Measurements from ENCODE around the gene MAGI2.

The MAGI2 gene

DNA sequence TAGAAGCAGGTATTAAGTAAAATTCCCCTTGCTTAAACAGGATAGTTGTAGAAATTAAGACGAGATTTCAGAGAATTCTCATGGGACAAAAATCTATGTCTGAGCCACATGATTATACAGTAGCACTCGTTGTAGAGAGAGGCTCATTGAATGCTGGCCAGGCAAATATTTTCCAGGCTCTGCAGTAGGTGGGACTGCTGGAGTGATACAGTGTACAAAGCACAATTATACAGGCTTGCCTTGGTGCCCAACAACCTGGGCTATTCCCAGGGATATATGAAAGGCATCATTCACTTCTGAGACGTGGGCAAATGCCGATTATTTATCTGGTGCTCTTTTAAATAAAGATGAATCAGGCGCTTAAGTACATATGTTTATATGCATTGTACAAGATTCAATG lies 1274.3 kb downstream of the MAGI2 start:
- DNase-seq (ENCODE audit: insufficient read length, low spot score), result no peak
- TF ChIP-seq, protein P1, sequence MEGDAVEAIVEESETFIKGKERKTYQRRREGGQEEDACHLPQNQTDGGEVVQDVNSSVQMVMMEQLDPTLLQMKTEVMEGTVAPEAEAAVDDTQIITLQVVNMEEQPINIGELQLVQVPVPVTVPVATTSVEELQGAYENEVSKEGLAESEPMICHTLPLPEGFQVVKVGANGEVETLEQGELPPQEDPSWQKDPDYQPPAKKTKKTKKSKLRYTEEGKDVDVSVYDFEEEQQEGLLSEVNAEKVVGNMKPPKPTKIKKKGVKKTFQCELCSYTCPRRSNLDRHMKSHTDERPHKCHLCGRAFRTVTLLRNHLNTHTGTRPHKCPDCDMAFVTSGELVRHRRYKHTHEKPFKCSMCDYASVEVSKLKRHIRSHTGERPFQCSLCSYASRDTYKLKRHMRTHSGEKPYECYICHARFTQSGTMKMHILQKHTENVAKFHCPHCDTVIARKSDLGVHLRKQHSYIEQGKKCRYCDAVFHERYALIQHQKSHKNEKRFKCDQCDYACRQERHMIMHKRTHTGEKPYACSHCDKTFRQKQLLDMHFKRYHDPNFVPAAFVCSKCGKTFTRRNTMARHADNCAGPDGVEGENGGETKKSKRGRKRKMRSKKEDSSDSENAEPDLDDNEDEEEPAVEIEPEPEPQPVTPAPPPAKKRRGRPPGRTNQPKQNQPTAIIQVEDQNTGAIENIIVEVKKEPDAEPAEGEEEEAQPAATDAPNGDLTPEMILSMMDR (IDR thresholded peaks at IDR 0.05; ENCODE audit: insufficient read depth, missing control alignments), result no peak
- FAIRE-seq, result no peak

DNA sequence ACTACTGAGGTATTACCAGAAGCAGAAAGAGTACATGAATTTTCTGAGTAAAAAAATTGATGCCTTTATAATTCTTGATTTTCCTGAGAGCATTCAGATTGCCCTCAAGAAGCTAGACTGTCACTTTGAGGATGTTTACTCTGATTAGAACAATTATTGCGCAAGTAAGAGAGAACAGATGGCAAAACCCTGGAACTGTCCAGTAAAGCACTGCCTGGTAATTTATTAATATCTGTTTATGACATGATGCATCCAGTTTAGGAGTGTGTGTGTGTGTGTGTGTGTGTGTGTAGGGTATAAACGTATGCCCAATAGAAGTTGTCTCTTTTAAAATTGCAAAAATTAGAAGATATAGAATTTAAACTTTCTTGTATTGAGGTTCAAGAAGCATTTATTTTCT lies 1275.1 kb downstream of the MAGI2 start:
- FAIRE-seq, result no peak

DNA sequence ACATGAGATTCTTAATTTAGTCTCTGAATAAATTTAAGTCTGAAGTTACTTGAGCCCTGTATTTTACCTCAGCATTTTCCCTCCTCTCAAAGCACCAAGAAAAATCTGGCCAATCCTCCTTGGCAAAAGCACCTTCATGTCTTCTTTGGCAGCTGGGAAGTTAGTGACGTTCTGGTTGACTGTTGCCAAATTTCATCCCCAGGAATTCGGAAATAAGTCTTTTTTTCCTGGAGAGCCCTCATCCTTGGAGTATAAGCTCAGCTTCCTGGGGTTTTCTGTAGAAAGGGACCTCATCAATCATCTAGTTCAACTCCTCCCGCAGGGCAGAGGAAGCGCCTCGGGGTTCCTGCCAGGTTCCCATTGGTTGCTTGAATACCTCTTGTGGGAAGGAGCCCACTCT lies 1277.3 kb downstream of the MAGI2 start:
- DNase-seq (ENCODE audit: insufficient read length, low spot score) (no peak), FAIRE-seq (no peak)
- TF ChIP-seq, protein P1 (IDR thresholded peaks at IDR 0.05; ENCODE audit: insufficient read depth, missing control alignments), result no peak

More for the DNA sequence above, 1275.1 kb downstream of the MAGI2 start:
- DNase-seq (ENCODE audit: insufficient read length, low spot score), result no peak
- TF ChIP-seq, protein P1 (IDR thresholded peaks at IDR 0.05; ENCODE audit: insufficient read depth, missing control alignments), result no peak

DNA sequence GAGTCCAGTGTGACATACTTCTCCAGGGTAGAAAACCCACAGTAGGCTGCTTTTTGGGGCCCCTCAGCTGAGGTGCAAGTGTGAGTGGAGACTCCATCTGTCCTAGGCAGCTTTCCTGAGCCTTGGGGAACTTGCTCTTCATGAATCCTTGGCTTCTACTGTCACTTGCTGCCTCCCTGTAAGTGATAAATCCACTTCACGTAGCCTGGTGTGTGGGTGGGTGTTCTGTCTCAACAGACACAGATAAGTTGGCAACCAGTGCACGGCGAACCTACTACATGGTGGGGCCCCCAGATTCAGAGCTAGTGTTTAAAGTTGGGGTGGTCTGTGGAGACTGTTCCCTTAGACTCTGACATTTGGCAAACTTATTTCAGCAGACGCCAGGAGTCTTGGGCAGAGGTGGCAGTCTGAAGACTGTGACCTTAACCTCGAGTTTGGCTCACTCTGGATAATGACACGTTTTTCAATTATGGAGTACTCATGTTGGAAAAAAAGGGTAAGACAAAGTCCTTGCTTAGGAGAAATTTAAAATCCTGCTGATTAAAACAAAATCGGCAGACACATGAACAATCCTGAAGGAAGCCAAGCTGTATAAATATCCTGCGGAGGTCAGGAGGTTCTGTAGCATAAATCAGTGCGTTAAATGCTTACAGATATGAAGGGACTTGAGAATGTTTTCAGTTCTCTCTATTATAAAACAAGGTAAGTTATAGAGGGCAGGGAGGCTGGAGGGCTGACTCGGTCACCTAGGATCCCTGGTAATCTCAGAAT lies 1278.0 kb downstream of the MAGI2 start:
- TF ChIP-seq, protein P1 (IDR thresholded peaks at IDR 0.05; ENCODE audit: insufficient read depth, missing control alignments), result no peak
- FAIRE-seq (no peak), DNase-seq (ENCODE audit: insufficient read length, low spot score) (no peak)

DNA sequence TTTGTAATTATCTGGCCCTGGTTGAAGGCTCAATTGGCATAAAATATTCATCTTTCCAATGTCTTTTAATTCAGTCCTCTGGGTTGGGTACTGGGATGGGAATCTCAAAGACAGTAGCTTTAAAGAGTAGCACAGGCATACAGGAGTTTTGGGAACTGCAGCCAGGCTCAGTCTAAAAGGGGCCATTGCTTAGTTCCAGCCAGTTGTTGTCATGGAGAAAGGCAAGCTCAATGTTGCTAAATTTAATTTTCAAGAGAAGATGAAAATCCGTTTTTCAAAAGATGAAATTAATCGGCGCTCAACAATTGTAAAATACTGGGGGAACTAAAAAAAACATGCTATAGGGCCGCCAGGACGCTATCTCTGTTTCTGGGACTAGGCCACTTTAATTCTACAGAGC lies 1279.8 kb downstream of the MAGI2 start:
- TF ChIP-seq, protein P1 (IDR thresholded peaks at IDR 0.05; ENCODE audit: insufficient read depth, missing control alignments), result no peak
- FAIRE-seq (no peak), DNase-seq (ENCODE audit: insufficient read length, low spot score) (no peak)

DNA sequence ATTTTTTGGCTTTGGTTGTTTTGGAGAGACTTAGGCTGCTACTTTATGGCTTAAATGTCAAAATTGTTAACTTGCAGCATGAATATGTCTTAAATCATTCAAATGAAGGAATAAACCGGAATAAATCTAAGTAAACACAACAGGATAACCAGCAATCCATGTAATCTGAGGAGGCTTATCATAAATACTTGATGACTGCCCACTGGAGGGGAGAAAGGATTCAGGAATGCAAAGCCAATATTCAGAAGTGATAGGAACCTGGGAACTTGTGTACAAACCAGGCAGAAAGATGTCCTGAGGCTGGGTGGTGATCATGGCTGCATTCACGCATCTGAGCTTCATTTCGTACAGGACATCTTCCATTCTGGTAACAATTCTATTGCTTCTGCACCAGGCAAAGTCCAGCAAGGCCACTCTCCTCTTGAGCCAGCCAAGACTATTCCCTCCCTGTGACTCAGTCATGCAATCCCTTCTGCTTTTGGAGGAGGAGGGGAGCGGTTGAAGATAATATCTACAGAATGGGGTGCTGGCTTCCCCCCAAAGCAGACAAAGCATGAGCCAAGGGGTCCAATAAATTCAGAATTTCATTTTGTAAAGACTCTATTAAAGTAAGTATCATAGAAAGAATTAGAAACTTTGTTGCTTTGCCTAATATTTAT lies 1280.4 kb downstream of the MAGI2 start:
- no peak for FAIRE-seq
- DNase-seq (ENCODE audit: insufficient read length, low spot score), result no peak
- TF ChIP-seq, protein P1 (IDR thresholded peaks at IDR 0.05; ENCODE audit: insufficient read depth, missing control alignments), result no peak

DNA sequence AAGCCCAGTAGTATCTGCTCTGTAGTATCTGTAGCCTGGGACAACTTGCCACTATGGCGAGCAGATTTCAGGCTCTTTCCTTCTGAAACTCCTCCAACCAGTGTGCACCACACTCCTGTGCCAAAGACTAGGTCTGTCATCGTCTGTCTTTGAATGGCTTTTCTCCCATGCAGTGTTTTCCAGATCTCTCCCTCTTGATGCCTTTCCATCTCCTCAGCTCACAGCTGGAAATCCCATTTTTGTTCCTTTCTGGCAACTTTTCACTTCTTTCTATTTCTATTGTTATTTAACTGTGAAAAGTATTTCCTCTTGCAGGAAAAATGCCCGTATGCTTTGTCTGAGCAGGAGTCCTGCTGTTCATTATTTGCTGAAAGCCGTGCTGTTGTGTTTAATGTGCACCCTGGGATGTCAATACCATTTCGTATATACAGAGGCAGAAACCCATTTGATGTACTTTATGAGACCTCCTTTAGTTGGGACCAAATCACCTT lies 1281.2 kb downstream of the MAGI2 start:
- no peak for FAIRE-seq
- DNase-seq (ENCODE audit: insufficient read length, low spot score), result no peak
- TF ChIP-seq, protein P1 (IDR thresholded peaks at IDR 0.05; ENCODE audit: insufficient read depth, missing control alignments), result no peak

Data from D721Med (cell line).